SU-DHL-6 (cell line): Measurements from ENCODE around the gene ST6GALNAC3.

Source experiments
- EZH2phosphoT487 ChIP-seq: fragments of 200-600 bp; sonication (generic), shearing (Covaris generic); conservative IDR thresholded peaks from 2 replicates; pipeline ENCODE4 v1.6.1; 2018; ENCODE audit warnings: mild to moderate bottlenecking, antibody characterized with exemption, low read length, moderate library complexity, mixed read lengths
- TF ChIP-seq, protein P1 (sequence below): fragments of 200-600 bp; sonication (generic); IDR thresholded peaks from one replicate; pipeline ENCODE4 v1.5.1; 2017; ENCODE audit warnings: antibody characterized with exemption, mild to moderate bottlenecking, low read length, moderate library complexity; ENCODE audit not compliant: insufficient read depth, poor library complexity, severe bottlenecking

DNA sequence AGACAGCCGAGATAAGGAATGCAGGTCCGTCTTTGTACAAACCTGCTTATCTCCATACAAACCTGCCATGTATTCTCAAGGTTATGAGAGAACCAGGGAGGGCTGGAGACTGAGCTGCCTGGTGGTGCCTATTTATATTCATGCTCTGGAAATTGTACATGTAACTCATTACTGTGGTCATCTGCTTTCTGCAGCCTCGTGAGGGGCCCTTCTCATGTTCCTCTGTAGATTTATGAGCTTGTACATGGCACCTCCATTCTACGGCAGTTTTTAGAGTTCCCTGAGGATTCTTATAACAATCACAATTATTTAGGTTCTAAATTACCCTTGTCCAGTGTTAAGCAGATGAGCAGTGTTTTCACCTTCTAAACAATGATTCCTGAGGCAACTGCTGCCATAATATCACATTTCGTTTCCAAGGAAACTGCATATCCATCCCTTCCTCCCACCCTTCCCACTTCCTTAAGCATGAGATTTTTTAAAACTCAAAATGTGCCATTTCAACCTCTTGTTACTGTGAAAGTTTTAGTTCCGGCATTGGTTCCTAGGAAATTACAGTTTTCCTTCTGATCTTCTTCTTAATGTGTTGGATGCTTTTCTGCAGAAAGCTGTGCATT lies 112.1 kb downstream of the ST6GALNAC3 start:
- TF ChIP-seq, protein P1, sequence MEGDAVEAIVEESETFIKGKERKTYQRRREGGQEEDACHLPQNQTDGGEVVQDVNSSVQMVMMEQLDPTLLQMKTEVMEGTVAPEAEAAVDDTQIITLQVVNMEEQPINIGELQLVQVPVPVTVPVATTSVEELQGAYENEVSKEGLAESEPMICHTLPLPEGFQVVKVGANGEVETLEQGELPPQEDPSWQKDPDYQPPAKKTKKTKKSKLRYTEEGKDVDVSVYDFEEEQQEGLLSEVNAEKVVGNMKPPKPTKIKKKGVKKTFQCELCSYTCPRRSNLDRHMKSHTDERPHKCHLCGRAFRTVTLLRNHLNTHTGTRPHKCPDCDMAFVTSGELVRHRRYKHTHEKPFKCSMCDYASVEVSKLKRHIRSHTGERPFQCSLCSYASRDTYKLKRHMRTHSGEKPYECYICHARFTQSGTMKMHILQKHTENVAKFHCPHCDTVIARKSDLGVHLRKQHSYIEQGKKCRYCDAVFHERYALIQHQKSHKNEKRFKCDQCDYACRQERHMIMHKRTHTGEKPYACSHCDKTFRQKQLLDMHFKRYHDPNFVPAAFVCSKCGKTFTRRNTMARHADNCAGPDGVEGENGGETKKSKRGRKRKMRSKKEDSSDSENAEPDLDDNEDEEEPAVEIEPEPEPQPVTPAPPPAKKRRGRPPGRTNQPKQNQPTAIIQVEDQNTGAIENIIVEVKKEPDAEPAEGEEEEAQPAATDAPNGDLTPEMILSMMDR: no peak
- no peak for TF ChIP-seq EZH2phosphoT487
